C4-2B (cell line): ENCODE measurements around the gene ZNF138.
"Not testable (repeated sequence)": the region's sequence is repeated elsewhere in the genome, so short reads cannot be mapped to it uniquely, and the experiment has no call there.

Experiments
- CTCF ChIP-seq: fragments of 450-650 bp; conservative IDR thresholded peaks from 2 replicates; pipeline ENCODE4 v1.5.1; 2017; ENCODE audit warnings: mild to moderate bottlenecking
- ZFX ChIP-seq: fragments of 450-650 bp; IDR thresholded peaks from 2 replicates; pipeline ENCODE4 v1.6.1; 2017

- TF ChIP-seq CTCF, ZFX: not testable (repeated sequence)
Measured at GRCh38 chr7:64789241-64789640, 5.0 kb upstream of the ZNF138 start.
